GM13976 (cell line): ENCODE measurements around the gene GPR183.

Experiments used
- DNase-seq: peaks from one replicate; pipeline ENCODE4 v3.0.0; 2012; ENCODE audit warnings: low spot score
- CTCF ChIP-seq: IDR thresholded peaks from 2 replicates; pipeline ENCODE4 v1.5.1; 2012; ENCODE audit warnings: borderline replicate concordance, mild to moderate bottlenecking; ENCODE audit not compliant: insufficient read depth; ENCODE audit errors: extremely low read depth, missing control alignments, control extremely low read depth
- in situ Hi-C: fragments of 300-500 bp; cut with MboI; formaldehyde crosslinking; loops from one replicate; pipeline ENCODE4 v1.12.0; 2022; ENCODE audit warnings: low sequenced_read_pairs, mixed read lengths, inconsistent platforms; ENCODE audit not compliant: unreplicated experiment

Gene GPR183

GRCh38 chr13:99322297-99323103 is 15.3 kb upstream of the GPR183 start:
- peak; percentile 72 for DNase-seq
- in situ Hi-C loops, result no loop called here

GRCh38 chr13:99321709-99322108 is 14.5 kb upstream of the GPR183 start:
- in situ Hi-C loops, result no loop called here
- DNase-seq, result no peak
- no peak for TF ChIP-seq CTCF

More at GRCh38 chr13:99322297-99323103, 15.3 kb upstream of the GPR183 start:
- TF ChIP-seq CTCF, result no peak

GRCh38 chr13:99320693-99321481 is 13.7 kb upstream of the GPR183 start:
- no peak for DNase-seq
- in situ Hi-C loops, result no loop called here

GRCh38 chr13:99316657-99317256 is 9.6 kb upstream of the GPR183 start:
- no peak for DNase-seq
- in situ Hi-C loops, result no loop called here
- TF ChIP-seq CTCF, result no peak

More at GRCh38 chr13:99320693-99321481, 13.7 kb upstream of the GPR183 start:
- TF ChIP-seq CTCF, result no peak

GRCh38 chr13:99316224-99316623 is 9.0 kb upstream of the GPR183 start:
- TF ChIP-seq CTCF, result no peak
- no peak for DNase-seq
- in situ Hi-C loops, result no loop called here

GRCh38 chr13:99315186-99315585 is 8.0 kb upstream of the GPR183 start:
- DNase-seq, result no peak
- in situ Hi-C loops, result no loop called here
- no peak for TF ChIP-seq CTCF
